ENCODE data around the gene DNAH12. TPM values are rescaled to one million over a fixed set of nuclear protein-coding genes. Genes with fewer than 3 reads are reported as not detected.
A peak's percentile ranks its signal among the peaks of the same experiment; 100 is the strongest.

DNAH12 gene
- total and polyA plus RNA-seq, 9 of the 15 experiments (the other 6 are each of a cell fraction or from before 2014, with no cell fraction given): 0.01 to 0.04 (median 0.01) TPM; not detected in 5

DNA sequence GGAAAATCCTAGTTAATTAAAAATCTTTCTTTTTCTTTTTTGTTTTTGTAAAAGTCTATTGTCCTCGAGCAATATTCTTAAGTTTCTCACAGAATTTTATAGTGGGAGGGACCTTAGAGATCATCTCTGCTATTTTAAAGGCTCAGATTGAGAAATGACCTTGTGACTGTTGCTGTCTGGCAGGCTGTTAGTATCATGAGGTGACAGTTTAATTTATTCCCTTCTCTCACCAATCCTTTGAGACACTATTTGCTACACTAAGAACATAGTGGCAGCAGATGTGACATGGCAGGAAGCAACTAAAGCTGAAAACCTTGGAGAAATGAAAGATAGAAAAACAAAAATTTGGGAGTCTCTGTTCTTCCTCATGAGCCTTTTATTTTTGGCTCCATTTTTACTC is 291.7 kb downstream of the DNAH12 start (continued):
- TF ChIP-seq, protein P1, sequence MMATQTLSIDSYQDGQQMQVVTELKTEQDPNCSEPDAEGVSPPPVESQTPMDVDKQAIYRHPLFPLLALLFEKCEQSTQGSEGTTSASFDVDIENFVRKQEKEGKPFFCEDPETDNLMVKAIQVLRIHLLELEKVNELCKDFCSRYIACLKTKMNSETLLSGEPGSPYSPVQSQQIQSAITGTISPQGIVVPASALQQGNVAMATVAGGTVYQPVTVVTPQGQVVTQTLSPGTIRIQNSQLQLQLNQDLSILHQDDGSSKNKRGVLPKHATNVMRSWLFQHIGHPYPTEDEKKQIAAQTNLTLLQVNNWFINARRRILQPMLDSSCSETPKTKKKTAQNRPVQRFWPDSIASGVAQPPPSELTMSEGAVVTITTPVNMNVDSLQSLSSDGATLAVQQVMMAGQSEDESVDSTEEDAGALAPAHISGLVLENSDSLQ (IDR thresholded peaks at IDR 0.05): peak; percentile 25; the same call in 1 of the 2 replicates
- no peak for TF ChIP-seq FOXA3 (CRISPR knock-in tag; conservative IDR thresholded peaks at IDR 0.05 in 1 of 2, IDR thresholded peaks at IDR 0.05 in 1 of 2)
- TF ChIP-seq MEIS2 (IDR thresholded peaks at IDR 0.05; ENCODE audit: partially characterized antibody): peak; percentile 53
- no peak for TF ChIP-seq ZNF699 (CRISPR knock-in tag; IDR thresholded peaks at IDR 0.05; ENCODE audit: insufficient replicate concordance)

GRCh38 chr3:57244946-57245345 is 299.2 kb downstream of the DNAH12 start:
- no peak for FAIRE-seq
- no peaks in the 10 kb centered on the region for H3K27me3 ChIP-seq (ENCODE audit: control insufficient read depth in 2 of 2, insufficient read depth in 2 of 2, low read length in 2 of 2)
- no peak overlapping the region for H3K4me3 ChIP-seq
- no peak overlapping the region for H2AFZ ChIP-seq (ENCODE audit: low read depth, low read length)
- no TSS peak for BruUV-seq (replicated peaks)
- in situ Hi-C loops (cut with MboI) (no loop called here), intact Hi-C loops (cut with micrococcal nuclease) (no loop called here)
- TF ChIP-seq ID3 (CRISPR knock-in tag; IDR thresholded peaks at IDR 0.05) (no peak), ID3 (tag; IDR thresholded peaks at IDR 0.05) (no peak), SMAD1 (IDR thresholded peaks at IDR 0.05; ENCODE audit: low read depth, low read length, partially characterized antibody) (no peak), YBX1 (IDR thresholded peaks at IDR 0.05) (no peak), BHLHE40 (IDR thresholded peaks at IDR 0.05; ENCODE audit: low read length) (no peak), KAT2B (IDR thresholded peaks at IDR 0.05; ENCODE audit: low read depth, low read length) (no peak), RBM22 (IDR thresholded peaks at IDR 0.05; ENCODE audit: low read depth, low read length, poor library complexity, severe bottlenecking) (no peak), HSF4 (CRISPR knock-in tag; IDR thresholded peaks at IDR 0.05; ENCODE audit: borderline replicate concordance) (no peak), POLR2G (IDR thresholded peaks at IDR 0.05; ENCODE audit: low read depth, low read length) (no peak), E2F1 (CRISPR knock-in tag; IDR thresholded peaks at IDR 0.05) (no peak), MTA3 (IDR thresholded peaks at IDR 0.05; ENCODE audit: borderline replicate concordance) (no peak), SP1 (CRISPR knock-in tag; IDR thresholded peaks at IDR 0.05) (no peak), CREM (IDR thresholded peaks at IDR 0.05; ENCODE audit: low read depth) (no peak), NCOR1 (IDR thresholded peaks at IDR 0.05) (no peak)
- TF ChIP-seq, protein P2, sequence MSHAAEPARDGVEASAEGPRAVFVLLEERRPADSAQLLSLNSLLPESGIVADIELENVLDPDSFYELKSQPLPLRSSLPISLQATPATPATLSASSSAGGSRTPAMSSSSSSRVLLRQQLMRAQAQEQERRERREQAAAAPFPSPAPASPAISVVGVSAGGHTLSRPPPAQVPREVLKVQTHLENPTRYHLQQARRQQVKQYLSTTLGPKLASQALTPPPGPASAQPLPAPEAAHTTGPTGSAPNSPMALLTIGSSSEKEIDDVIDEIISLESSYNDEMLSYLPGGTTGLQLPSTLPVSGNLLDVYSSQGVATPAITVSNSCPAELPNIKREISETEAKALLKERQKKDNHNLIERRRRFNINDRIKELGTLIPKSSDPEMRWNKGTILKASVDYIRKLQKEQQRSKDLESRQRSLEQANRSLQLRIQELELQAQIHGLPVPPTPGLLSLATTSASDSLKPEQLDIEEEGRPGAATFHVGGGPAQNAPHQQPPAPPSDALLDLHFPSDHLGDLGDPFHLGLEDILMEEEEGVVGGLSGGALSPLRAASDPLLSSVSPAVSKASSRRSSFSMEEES (CRISPR knock-in tag; IDR thresholded peaks at IDR 0.05): no peak
- 48% methylated on average over 2 of the region's 2 CpGs for WGBS (ENCODE audit: insufficient coverage, low coverage, missing lambda C conversion rate)
- no peaks in the 10 kb centered on the region for H4K20me1 ChIP-seq (replicated peaks; ENCODE audit: control insufficient read depth, insufficient read depth, low read length)
- no peak overlapping the region for H3K9ac ChIP-seq (ENCODE audit: insufficient read depth in 1 of 2, low read depth in 2 of 2, low read length in 2 of 2)
- H3K27ac ChIP-seq (ENCODE audit: extremely low read depth, low read depth, low read length): no peak overlapping the region
- no peaks in the 10 kb centered on the region for H3K9me1 ChIP-seq (ENCODE audit: control insufficient read depth, insufficient read depth, low read length)
- no peak for DNase-seq (ENCODE audit: extremely low read depth in 1 of 4, low spot score in 3 of 4)
- no peaks in the 10 kb centered on the region for H3K9me3 ChIP-seq (replicated peaks; ENCODE audit: control insufficient read depth, insufficient read depth, low read depth, low read length)
- H3K79me2 ChIP-seq (ENCODE audit: control insufficient read depth, insufficient read depth, low read length): no peaks in the 10 kb centered on the region
- no peak overlapping the region for H3K4me2 ChIP-seq (ENCODE audit: insufficient read depth, low read length)
- ChIA-PET POLR2A (no interaction called here), CTCF (ENCODE audit: low intra/inter-chr PET ratio) (no interaction called here)
- peaks cover 24% of the 10 kb centered on the region; the same call in 2 of the 3 replicates for H3K36me3 ChIP-seq (ENCODE audit: control insufficient read depth, insufficient read depth, low read length)
- no peaks in the 10 kb centered on the region for H3K4me1 ChIP-seq (replicated peaks in 1 of 2; ENCODE audit: control insufficient read depth in 2 of 2, insufficient read depth in 2 of 2, low read length in 2 of 2)
- ATAC-seq: no peak
